SK-N-MC (cell line): Measurements from ENCODE around the gene ZSWIM1.

Experiments used
- DNase-seq: peaks from one replicate; pipeline ENCODE4 v3.0.0-alpha.2; 2011; ENCODE audit warnings: low read depth, low spot score
- H3K27ac ChIP-seq: fragments of 200-600 bp; sonication (generic); 2 replicates; pipeline ENCODE4 v1.5.1; 2016; ENCODE audit warnings: mixed run types
- H3K36me3 ChIP-seq: fragments of 200-600 bp; sonication (generic); 2 replicates; pipeline ENCODE4 v1.6.1; 2017; ENCODE audit warnings: antibody characterized with exemption, low read length, mixed read lengths; ENCODE audit not compliant: insufficient read depth
- H3K4me3 ChIP-seq: fragments of 200-600 bp; sonication (generic); 2 replicates; pipeline ENCODE4 v1.5.1; 2016
- H3K9ac ChIP-seq: fragments of 200-600 bp; sonication (generic); 2 replicates; pipeline ENCODE4 v1.8.0; 2017; ENCODE audit warnings: mixed run types, mixed read lengths; ENCODE audit not compliant: insufficient read length
- H3K9me3 ChIP-seq: fragments of 200-600 bp; sonication (generic); 2 replicates; pipeline ENCODE4 v1.6.1; 2017; ENCODE audit warnings: low read depth, mild to moderate bottlenecking, antibody characterized with exemption, low read length, moderate library complexity, mixed read lengths
- EZH2 ChIP-seq: fragments of 200-600 bp; sonication (generic); IDR thresholded peaks from one replicate; pipeline ENCODE4 v1.6.1; 2017; ENCODE audit warnings: antibody characterized with exemption
- FOXP2 ChIP-seq: optimal IDR thresholded peaks from 2 replicates; pipeline ENCODE3; 2011; ENCODE audit warnings: mild to moderate bottlenecking, moderate library complexity; ENCODE audit not compliant: insufficient read depth; ENCODE audit errors: extremely low read length, control extremely low read depth
- POLR2AphosphoS5 ChIP-seq: IDR thresholded peaks from 2 replicates; pipeline ENCODE4 v1.6.1; 2012; ENCODE audit warnings: mild to moderate bottlenecking, low read depth, low read length, borderline replicate concordance

The ZSWIM1 gene

DNA sequence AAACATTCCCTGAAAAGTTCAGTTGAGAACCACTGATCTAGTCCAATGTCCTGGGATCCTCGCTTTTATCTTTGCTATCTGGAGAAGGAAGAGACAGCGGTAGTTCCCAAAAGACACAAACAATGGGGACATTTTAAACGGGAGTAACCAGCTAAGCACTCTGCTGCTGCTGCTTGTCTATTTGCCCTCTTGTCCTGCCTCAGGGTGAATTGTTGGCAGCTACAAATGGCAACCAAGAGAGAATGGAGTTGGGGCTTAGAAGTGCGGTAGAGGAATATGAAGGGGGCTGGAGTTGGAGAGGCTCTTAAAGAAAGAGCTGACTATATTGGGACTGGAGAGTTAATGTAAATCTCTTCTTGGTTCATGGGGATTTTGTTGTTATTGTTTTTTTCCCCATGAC lies 6.5 kb upstream of the ZSWIM1 start:
- no peak overlapping the region for H3K9ac ChIP-seq
- H3K27ac ChIP-seq = no peak overlapping the region
- no peak for DNase-seq
- H3K9me3 ChIP-seq = no peaks in the 10 kb centered on the region
- no peak for TF ChIP-seq FOXP2
- TF ChIP-seq POLR2AphosphoS5 = no peak
- no peak for TF ChIP-seq EZH2
- no peaks in the 10 kb centered on the region for H3K36me3 ChIP-seq
- no peak overlapping the region for H3K4me3 ChIP-seq

DNA sequence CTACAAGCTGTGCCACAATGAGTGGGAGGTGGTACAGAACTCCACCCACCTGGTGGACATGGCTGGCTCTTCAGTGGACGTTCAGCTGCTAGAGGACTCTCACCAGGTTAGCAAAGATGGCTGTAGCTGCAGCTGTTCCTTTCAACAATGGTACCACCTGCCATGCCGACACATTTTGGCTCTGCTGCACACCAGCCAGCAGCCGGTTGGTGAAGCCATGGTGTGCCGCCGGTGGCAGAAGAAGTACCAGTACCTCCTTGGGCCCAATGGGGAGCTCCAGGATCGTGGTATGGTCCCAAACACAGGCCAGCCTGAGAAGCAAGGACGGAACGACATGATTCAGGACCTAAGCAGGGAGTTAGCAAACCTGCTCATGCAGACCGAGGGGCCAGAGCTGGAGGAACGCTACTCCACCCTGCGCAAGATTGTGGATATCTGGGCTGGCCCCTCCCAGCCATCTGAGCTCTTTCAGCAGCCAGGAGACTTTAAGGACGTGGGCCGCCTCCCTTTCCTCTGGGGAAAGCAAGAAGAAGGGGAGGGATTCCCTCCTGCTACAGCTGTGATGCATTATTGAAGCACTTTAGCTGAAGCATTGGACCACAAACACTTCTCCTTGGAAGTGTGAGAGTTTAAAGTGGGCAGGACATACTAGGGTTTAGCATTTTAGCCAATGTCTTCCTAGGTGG lies 2.8 kb upstream of the ZSWIM1 start:
- Histone ChIP-seq H3K36me3 (peaks cover 12% of the 10 kb centered on the region; the same call in 1 of the 2 replicates), H3K4me3 (no peak overlapping the region), H3K9ac (no peak overlapping the region), H3K9me3 (no peaks in the 10 kb centered on the region), H3K27ac (no peak overlapping the region)
- TF ChIP-seq POLR2AphosphoS5 (no peak), FOXP2 (no peak), EZH2 (no peak)
- DNase-seq = no peak

- DNase-seq = no peak
- no peak for TF ChIP-seq EZH2
- no peak for TF ChIP-seq POLR2AphosphoS5
- no peak for TF ChIP-seq FOXP2
- Histone ChIP-seq H3K36me3 (peaks cover 20% of the 10 kb centered on the region; the same call in 1 of the 2 replicates), H3K4me3 (no peak overlapping the region), H3K9me3 (no peaks in the 10 kb centered on the region), H3K27ac (no peak overlapping the region), H3K9ac (no peak overlapping the region)
Measured at GRCh38 chr20:45882469-45883099, 1.6 kb downstream of the ZSWIM1 start.

DNA sequence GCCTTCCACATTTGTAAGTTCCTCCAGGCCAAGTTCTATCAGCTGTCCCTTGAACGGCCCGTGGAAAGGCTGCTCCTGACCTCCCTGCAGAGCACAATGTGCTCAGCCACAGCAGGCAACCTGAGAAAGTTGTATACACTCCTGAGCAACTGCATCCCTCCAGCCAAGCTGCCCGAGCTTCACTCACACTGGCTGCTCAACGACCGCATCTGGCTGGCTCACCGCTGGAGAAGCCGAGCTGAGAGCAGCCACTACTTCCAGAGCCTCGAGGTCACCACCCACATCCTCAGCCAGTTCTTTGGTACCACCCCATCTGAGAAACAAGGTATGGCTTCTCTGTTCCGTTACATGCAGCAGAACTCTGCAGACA lies 2.1 kb downstream of the ZSWIM1 start:
- no peak overlapping the region for H3K4me3 ChIP-seq
- H3K9me3 ChIP-seq = no peaks in the 10 kb centered on the region
- H3K9ac ChIP-seq = no peak overlapping the region
- peaks cover 20% of the 10 kb centered on the region; the same call in 1 of the 2 replicates for H3K36me3 ChIP-seq
- TF ChIP-seq FOXP2 = no peak
- TF ChIP-seq POLR2AphosphoS5 = no peak
- TF ChIP-seq EZH2 = no peak
- no peak for DNase-seq
- no peak overlapping the region for H3K27ac ChIP-seq

GRCh38 chr20:45886590-45887345 lies 5.7 kb downstream of the ZSWIM1 start:
- H3K27ac ChIP-seq = no peak overlapping the region
- no peak overlapping the region for H3K4me3 ChIP-seq
- no peaks in the 10 kb centered on the region for H3K9me3 ChIP-seq
- peaks cover 20% of the 10 kb centered on the region; the same call in 1 of the 2 replicates for H3K36me3 ChIP-seq
- no peak for DNase-seq
- TF ChIP-seq POLR2AphosphoS5 (0 out of 2 replicates have a peak, but pooled peaks have one; percentile 25), FOXP2 (no peak), EZH2 (no peak)
- H3K9ac ChIP-seq = no peak overlapping the region

DNA sequence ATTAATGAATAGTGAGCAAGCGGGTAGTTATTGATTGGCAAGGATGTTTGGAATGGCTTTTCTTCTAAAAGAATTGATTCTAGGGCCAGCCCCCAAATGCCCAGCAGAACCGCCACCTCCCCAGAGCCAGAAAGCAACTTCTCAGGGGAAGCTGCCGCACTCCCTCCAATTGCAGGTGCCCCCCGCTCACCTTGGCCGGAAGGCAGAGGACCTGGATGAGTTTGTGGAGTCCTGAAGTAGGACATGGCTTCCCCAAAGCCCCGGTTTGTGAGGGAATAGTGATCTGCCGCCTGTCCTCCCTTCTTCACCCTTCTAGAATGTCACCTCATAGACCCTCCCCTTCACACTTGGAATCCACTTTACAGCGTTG lies 6.3 kb downstream of the ZSWIM1 start, which contains the start of gene SPATA25:
SPATA25 (minus strand) TSS at position 277 of the 370 bp plus-strand sequence; CDS start at position 245, 32 bp downstream.
- no peak for DNase-seq
- no peak within 1 kb of the TSS for H3K27ac ChIP-seq
- peaks cover 17% of the 10 kb centered on the region; the same call in 1 of the 2 replicates for H3K36me3 ChIP-seq
- H3K9me3 ChIP-seq = no peaks in the 10 kb centered on the region
- H3K4me3 ChIP-seq = no peak within 1 kb of the TSS
- no peak for TF ChIP-seq POLR2AphosphoS5
- TF ChIP-seq EZH2 = no peak
- no peak for TF ChIP-seq FOXP2
- H3K9ac ChIP-seq = no peak within 1 kb of the TSS

DNA sequence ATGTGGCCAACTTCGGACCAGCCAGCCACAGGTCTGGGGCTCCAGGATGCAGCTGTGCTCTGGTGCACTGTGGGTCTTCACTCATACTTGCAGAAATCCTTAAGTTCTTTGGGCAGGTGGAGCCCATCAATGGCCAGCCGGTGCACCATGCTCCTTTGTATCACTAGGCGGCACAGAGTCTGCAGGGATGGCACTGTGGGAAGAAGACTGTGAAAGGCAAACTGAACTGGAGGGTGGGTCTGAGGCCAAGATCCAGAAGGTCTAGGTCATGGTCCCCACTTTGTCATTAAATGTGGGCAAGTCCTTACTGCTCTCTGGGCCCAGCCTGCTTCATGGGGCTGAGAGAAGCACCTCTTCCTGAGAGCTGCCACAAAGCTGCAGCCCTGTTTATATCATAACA lies 7.7 kb downstream of the ZSWIM1 start:
- Histone ChIP-seq H3K9me3 (no peaks in the 10 kb centered on the region), H3K4me3 (no peak overlapping the region), H3K27ac (no peak overlapping the region), H3K9ac (no peak overlapping the region), H3K36me3 (peaks cover 3% of the 10 kb centered on the region; the same call in 1 of the 2 replicates)
- TF ChIP-seq EZH2 = no peak
- no peak for TF ChIP-seq POLR2AphosphoS5
- no peak for TF ChIP-seq FOXP2
- DNase-seq = no peak
